HG03432 (cell line): ENCODE results near the gene KCNJ12.
"Not testable (repeated sequence)": the region's sequence is repeated elsewhere in the genome, so short reads cannot be mapped to it uniquely, and the experiment has no call there.

Source experiments
- ATAC-seq: cut with Tn5 transposase; IDR thresholded peaks from one replicate; pipeline ENCODE4 v1.9.1; 2021; ENCODE audit warnings: mild to moderate bottlenecking, moderate library complexity; ENCODE audit not compliant: unreplicated experiment

The KCNJ12 gene

GRCh38 chr17:21418446-21419298 lies 42.5 kb downstream of the KCNJ12 start:
- ATAC-seq: no peak

DNA sequence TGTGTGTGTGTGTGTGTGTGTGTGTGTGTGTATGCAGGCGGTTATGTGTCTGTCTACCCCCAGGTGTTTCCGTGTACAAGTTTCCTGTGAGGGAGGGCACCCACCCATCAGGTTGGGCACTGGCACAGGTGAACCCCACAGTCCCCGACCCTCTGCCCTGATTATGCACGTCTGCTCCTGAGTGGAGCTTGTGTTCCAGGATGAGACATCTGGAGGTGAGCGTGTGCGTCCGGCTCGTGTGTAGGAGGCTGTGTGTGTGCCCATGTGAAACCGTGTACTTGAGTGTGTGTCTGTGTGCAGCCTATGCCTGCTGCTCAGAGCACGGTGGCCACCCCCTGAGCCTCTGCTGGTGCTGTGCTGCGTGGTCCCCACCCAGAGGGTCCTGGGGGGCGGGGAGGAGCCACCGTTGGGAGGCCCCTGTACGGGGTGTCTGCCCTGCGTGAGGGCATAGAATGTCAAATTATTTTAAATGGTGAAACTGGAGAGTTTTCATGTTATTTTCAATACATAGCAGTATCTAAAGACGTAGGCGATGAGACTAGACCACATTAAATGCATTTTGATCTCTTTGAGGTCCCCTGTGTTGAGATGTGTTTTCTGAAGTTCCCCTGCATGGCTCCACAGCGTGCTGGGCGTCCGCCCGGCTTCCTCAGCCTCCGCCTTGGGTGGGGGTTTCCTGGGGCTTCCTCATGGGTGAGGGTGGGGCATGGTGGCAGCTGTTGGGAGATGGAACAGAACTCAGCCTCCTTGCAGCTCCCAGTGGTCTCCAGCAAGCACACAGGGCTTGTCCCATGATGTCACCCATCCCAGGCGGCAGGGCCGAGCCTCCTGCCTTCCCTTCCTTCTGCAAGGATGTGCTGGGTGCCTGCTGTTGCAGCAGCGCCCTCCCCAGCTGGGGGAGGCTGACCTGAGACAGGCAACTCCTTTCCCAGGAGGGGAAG lies 43.4 kb downstream of the KCNJ12 start:
- no peak for ATAC-seq

DNA sequence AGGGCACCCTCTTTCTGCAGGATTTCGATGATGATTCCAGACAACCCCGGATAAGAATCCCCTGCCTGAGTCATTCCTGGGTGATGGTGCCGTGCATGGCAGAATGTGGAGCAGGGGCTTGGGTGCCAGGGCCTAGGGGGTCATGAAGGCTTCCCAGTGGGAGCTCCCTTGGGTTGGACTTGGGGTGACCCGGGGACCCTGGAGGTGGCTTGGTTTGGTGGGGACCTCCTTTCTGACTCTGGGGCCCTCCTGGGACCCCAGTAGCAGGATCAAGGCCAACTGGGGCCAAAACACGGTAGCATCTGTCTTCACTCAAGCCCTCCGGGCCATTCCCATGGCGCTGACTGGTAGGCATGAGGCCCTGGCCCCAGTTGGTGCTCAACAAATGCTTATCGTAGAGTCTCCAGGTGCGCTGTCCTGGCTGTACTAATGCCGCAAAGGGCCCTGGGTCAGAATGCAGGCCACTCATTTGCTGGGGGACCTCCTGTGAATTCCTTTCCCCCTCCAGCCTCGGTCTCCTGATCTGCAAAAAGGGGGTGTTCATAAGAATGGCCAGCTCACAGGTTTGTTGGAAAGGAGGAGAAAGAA lies 44.4 kb downstream of the KCNJ12 start:
- ATAC-seq: not testable (repeated sequence)

DNA sequence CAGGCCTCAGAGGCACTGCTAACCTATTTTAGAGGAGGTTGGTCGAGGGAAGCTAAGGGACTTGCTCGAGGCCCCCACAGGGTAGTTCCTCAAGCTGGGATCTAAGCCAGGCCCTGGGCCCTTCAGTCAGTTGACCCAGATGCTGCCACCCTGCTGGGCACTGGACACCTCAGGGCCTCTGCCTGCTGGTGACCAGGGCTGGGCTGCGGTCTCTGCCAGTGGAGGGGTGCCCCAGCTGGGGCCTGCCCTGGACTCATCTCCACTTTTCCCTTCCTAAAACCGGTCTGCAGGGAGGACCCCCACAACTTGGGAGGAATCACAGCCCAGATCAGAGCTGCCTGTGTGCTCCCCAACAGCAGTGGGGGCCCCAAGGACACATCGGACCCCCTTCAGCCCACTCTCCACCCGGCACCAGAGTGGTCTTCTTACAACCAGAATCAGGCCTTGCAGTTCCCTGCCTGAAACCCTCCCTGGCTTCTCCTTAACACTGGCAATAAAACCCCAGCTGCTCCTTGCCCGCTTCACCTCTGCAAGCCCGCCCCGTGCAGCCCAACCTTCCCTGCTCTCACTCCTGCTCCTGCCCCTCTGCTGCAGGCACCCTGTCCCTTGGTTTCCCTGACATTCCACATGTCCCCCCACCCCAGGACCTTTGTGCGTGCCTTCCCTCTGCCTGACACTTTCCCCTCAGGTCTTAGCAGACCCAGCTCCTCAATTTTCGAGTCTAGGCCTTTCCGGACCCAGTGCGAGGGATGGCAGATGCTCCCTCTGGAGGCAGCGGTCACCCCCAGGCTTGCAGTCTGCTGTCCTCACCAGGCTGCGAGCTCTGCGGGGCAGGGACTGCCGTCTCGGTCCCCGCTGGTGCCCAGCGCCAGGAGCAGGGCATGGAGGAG lies 45.5 kb downstream of the KCNJ12 start:
- ATAC-seq: not testable (repeated sequence)

DNA sequence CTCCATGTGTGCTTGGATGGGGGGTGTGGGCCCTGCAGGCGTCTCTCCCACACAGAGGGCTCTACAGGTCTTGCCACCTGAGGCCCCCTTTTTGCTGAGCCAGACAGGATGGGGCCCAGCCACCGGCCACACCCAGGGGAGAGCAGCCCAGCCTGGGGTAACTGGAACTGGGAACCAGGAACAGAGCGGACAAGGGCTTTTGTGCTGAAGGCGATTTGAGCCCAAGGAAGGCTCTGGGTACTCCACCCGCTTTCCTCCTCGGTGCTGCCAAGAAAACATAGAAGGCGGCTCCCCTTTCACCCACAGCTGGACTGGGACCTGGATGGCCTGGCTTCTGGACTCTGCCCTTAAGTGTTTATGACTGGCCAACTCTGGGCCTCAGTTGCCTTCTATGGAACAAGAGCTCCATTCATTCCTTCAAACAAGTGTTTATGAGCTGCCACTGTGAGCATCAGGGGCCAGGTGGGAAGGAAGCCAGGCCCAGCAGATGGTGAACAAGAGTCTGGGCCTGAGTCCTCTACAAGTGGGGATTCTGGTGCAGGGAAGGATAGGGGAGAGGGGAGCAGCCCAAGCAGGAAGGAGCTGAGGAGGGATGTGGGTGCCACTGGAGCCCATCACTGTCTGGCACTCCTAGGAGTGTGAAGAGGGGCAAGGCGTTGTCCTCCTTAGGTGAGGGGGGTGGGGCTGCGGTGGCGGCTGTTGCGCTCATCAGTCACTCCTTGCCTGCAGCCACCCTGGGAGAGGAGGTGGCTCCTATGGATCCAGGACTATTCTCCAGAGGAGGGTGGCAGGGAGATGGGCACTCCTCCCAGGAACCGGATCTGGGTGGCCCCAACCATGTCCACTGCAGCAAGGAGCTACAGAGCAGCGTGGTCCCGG lies 46.4 kb downstream of the KCNJ12 start:
- not testable (repeated sequence) for ATAC-seq

- not testable (repeated sequence) for ATAC-seq
Measured at GRCh38 chr17:21423190-21423493, 47.0 kb downstream of the KCNJ12 start.

- ATAC-seq: not testable (repeated sequence)
Measured at GRCh38 chr17:21424697-21425096, 48.5 kb downstream of the KCNJ12 start.

DNA sequence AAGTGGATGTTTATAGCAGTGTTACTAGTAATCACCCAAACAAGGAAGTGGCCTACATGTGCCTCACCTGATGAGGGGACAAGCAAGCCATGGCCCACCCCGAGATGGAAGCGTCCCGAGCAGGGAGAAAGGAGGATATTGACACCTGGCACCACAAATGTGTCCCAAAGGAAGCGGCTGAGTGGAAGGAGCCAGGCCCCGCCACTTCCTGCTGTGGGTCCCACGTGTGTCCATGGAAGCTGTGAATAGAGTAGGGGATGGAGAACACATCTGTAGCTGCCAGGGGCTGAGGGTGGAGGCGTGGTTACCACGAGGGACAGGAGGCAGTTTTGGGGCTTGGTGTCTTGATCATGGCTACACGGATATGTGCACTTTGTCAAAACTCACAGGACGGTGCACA lies 49.2 kb downstream of the KCNJ12 start:
- no peak for ATAC-seq

DNA sequence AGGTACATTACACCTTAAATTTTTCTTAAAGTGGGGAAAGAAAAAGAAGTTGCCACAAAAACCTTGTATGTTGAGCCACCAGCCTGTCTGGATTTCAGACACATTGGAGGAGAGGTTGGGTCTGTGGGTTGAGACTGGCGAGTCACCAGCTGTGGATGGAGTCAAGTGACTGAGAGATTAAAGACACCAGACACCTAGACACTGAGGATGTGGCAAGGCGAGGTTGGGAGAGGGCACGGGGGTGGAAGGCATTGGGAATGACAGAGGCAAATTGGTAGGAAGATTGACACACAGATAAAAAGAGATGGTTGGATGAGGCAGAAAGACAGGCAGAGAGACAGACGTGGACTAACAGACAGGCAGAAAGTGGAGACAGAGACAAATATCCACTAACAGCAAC lies 49.6 kb downstream of the KCNJ12 start:
- no peak for ATAC-seq

- not testable (repeated sequence) for ATAC-seq
Measured at GRCh38 chr17:21426246-21426645, 50.1 kb downstream of the KCNJ12 start.

DNA sequence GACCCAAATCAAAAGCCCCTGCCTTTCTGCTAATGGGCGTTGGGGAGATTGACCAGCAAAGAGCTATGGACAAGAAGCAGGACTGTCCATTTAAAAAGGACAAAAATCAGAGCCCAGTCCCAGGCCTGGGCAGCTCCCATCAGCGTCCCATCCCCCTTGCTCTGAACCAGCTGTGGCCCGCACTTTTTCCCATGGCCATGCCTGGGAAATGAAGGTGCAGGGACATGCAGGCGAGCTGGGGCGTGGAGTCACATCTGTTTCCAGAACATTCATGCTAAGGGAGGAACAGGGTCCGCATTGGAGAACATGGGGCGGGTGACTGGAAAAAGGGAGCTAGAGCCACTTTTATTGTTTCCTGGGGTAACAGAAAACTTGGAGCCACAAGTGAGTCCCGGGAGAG lies 50.7 kb downstream of the KCNJ12 start:
- not testable (repeated sequence) for ATAC-seq

DNA sequence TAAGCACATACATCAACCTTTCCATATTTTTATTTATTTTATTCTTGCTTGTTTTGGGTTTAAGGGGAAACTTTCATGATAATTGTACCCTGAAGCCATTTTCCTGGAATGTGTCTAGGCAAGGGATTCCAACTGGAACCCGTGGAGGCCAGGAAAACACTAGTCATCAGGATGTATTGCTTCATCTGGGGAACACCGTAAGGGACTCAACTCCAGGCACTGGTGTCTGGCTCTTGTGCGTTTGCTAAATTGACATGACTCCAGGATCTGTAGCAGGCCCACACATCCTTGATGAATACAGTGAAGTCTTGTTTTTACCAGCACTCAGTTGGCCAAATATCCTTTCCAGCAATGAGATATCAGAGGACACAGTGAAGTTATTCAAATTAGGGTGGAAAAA lies 51.6 kb downstream of the KCNJ12 start:
- ATAC-seq: not testable (repeated sequence)

DNA sequence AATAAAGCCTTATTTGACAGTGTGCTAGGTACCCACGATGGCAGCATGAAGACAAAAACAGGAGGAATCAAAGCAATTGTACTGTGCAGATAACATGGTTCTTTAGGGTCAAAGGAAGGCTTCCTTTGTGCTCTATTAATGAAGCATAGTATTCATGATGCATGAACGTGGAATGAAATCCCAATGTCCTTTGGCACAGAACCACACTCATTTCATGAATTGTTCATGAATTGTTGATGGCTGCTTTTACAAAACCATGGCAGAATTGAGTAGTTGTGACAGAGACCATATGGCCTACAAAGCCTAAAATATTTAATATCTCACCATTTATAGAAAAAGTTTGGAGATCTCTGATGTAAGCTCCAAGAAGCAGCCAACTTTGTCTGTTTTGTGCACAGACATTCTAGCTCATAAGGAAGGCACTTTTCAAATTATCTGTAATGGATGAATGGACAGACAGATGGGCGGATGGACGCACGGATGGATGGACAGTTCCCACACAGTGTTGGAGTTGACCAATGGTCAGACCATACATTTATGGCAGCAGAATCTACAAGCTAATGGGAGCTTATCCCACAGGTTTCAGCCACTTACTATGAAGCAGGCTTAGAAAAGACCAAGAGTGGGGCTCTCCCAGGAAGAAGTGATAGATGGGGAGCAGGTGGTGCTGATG lies 52.7 kb downstream of the KCNJ12 start:
- ATAC-seq: not testable (repeated sequence)

DNA sequence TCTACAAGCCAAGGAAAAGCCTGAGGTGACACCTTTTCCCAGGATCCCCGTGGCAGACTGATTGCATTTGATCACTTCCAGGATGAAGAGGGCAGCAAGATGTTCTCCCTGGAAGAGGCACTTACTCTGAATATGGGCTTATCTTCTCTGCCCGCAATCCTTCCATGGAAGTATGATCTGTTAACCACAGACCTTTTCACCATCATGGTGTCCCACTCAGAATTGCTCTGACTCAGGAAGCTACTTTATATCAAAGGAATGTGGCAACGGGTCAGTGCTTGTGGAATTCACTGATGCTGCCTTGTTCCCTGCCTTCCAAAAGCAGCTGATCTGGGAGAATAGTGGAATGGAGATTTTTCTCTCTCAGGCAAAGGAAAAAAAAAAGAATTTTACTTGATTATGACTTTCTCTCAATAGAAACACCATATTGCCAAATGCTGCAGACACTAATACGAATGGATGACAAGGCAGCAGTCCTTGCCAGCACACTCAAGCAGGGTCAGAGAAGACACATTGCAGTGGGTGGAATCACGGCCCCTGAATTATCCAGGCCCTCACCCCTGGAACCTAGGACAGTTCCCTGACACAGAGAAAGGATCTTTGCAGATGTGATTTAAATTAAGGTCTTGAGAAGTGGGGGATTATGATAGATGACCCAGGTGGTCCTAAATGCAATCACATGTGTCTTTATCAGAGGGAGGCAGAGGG lies 53.9 kb downstream of the KCNJ12 start:
- not testable (repeated sequence) for ATAC-seq

- not testable (repeated sequence) for ATAC-seq
Measured at GRCh38 chr17:21433971-21434370, 57.8 kb downstream of the KCNJ12 start.

- ATAC-seq: not testable (repeated sequence)
Measured at GRCh38 chr17:21434976-21435375, 58.8 kb downstream of the KCNJ12 start.

GRCh38 chr17:21436481-21436880 lies 60.3 kb downstream of the KCNJ12 start:
- not testable (repeated sequence) for ATAC-seq
